ENCODE results near the gene NIN. TPM values are rescaled to one million over a fixed set of nuclear protein-coding genes. Genes with fewer than 3 reads are reported as not detected.

Gene NIN
- total RNA-seq, 1 experiment from 2014 or later = 26.6 TPM

GRCh38 chr14:50839048-50839447 lies 8.1 kb upstream of the NIN start:
- DNase-seq = no peak
- Mint-ChIP-seq H3K27ac (ENCODE audit: unreplicated experiment) (no peak overlapping the region), H3K36me3 (ENCODE audit: insufficient read depth, unreplicated experiment) (no peaks in the 10 kb centered on the region), H3K4me1 (ENCODE audit: low read depth, unreplicated experiment) (no peaks in the 10 kb centered on the region), H3K4me3 (ENCODE audit: low read depth, unreplicated experiment) (no peak overlapping the region), H3K9me3 (ENCODE audit: low read depth, unreplicated experiment) (no peaks in the 10 kb centered on the region), H3K27me3 (ENCODE audit: unreplicated experiment) (peaks cover 20% of the 10 kb centered on the region)
- TF ChIP-seq, protein P1, sequence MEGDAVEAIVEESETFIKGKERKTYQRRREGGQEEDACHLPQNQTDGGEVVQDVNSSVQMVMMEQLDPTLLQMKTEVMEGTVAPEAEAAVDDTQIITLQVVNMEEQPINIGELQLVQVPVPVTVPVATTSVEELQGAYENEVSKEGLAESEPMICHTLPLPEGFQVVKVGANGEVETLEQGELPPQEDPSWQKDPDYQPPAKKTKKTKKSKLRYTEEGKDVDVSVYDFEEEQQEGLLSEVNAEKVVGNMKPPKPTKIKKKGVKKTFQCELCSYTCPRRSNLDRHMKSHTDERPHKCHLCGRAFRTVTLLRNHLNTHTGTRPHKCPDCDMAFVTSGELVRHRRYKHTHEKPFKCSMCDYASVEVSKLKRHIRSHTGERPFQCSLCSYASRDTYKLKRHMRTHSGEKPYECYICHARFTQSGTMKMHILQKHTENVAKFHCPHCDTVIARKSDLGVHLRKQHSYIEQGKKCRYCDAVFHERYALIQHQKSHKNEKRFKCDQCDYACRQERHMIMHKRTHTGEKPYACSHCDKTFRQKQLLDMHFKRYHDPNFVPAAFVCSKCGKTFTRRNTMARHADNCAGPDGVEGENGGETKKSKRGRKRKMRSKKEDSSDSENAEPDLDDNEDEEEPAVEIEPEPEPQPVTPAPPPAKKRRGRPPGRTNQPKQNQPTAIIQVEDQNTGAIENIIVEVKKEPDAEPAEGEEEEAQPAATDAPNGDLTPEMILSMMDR (IDR thresholded peaks at IDR 0.05; ENCODE audit: unreplicated experiment) = no peak
- intact Hi-C loops (cut with micrococcal nuclease; ENCODE audit: unreplicated experiment) = no loop called here
- CTCF ChIA-PET = no interaction called here
- BruUV-seq (replicated peaks) = no TSS peak

DNA sequence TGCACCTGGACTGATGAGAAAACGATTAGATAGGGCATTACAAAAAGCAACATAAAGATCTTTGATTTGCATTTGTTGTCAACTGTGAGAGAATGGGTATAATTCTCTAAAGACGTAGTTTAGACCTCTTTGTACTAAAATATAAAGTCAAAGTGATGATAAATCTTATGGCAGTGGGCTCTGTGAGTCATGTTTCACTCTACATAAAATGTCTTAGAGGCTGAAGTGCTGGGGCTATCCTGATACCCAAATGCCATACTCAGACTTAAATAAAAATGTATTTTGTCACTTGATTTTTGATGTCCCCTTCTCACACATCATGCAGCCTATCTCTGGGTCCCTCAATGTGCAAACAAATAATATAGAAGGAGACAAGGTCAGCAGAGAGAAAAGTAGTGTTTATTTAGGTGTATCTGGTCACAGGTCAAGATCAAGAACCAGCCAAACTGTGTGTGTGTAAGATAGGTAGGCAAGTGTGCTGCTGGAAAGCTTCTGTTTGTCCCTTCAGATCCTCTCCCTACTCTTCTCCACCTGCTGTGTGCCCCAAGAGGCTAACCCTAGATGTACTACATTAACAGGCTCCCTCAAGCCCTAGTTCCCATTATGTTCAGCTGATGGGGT lies 7.0 kb upstream of the NIN start:
- Mint-ChIP-seq H3K4me3 (ENCODE audit: low read depth, unreplicated experiment) (no peak overlapping the region), H3K27ac (ENCODE audit: unreplicated experiment) (no peak overlapping the region), H3K36me3 (ENCODE audit: insufficient read depth, unreplicated experiment) (no peaks in the 10 kb centered on the region), H3K4me1 (ENCODE audit: low read depth, unreplicated experiment) (no peaks in the 10 kb centered on the region), H3K9me3 (ENCODE audit: low read depth, unreplicated experiment) (no peaks in the 10 kb centered on the region), H3K27me3 (ENCODE audit: unreplicated experiment) (peaks cover 22% of the 10 kb centered on the region)
- no TSS peak for BruUV-seq (replicated peaks)
- DNase-seq = no peak
- CTCF ChIA-PET = no interaction called here
- intact Hi-C loops (cut with micrococcal nuclease; ENCODE audit: unreplicated experiment) = no loop called here
- TF ChIP-seq, protein P1 (IDR thresholded peaks at IDR 0.05; ENCODE audit: unreplicated experiment) = no peak

GRCh38 chr14:50837271-50837670 lies 6.3 kb upstream of the NIN start:
- Mint-ChIP-seq H3K9me3 (ENCODE audit: low read depth, unreplicated experiment) (no peaks in the 10 kb centered on the region), H3K4me1 (ENCODE audit: low read depth, unreplicated experiment) (no peaks in the 10 kb centered on the region), H3K36me3 (ENCODE audit: insufficient read depth, unreplicated experiment) (peaks cover 5% of the 10 kb centered on the region), H3K27ac (ENCODE audit: unreplicated experiment) (no peak overlapping the region), H3K27me3 (ENCODE audit: unreplicated experiment) (peaks cover 29% of the 10 kb centered on the region), H3K4me3 (ENCODE audit: low read depth, unreplicated experiment) (no peak overlapping the region)
- intact Hi-C loops (cut with micrococcal nuclease; ENCODE audit: unreplicated experiment) = no loop called here
- no TSS peak for BruUV-seq (replicated peaks)
- DNase-seq = no peak
- TF ChIP-seq, protein P1 (IDR thresholded peaks at IDR 0.05; ENCODE audit: unreplicated experiment) = no peak
- CTCF ChIA-PET = no interaction called here

DNA sequence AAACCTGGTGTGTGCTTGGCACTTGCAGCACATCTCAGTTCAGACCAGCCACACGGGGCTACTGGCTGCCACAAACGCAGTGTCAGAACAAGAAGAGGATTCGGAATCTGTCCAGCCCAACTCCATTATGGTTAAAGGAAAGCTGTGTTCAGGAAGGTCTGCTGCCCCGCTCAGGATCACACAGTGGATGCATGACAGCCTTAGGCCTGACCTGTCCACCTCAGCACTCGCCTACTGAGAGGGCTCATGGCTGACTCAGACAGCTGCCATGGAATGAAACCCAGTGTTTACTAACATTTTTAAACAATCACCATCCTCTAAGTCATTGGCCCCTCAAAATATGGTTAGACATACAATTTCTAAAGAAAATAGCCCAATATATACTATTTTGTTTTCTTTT lies 5.6 kb upstream of the NIN start:
- CTCF ChIA-PET = no interaction called here
- intact Hi-C loops (cut with micrococcal nuclease; ENCODE audit: unreplicated experiment) = no loop called here
- no peak for DNase-seq
- Mint-ChIP-seq H3K27me3 (ENCODE audit: unreplicated experiment) (peaks cover 37% of the 10 kb centered on the region), H3K9me3 (ENCODE audit: low read depth, unreplicated experiment) (no peaks in the 10 kb centered on the region), H3K27ac (ENCODE audit: unreplicated experiment) (no peak overlapping the region), H3K4me1 (ENCODE audit: low read depth, unreplicated experiment) (no peaks in the 10 kb centered on the region), H3K36me3 (ENCODE audit: insufficient read depth, unreplicated experiment) (peaks cover 12% of the 10 kb centered on the region), H3K4me3 (ENCODE audit: low read depth, unreplicated experiment) (no peak overlapping the region)
- TF ChIP-seq, protein P1 (IDR thresholded peaks at IDR 0.05; ENCODE audit: unreplicated experiment) = no peak
- no TSS peak for BruUV-seq (replicated peaks)
